ENCODE data around the gene FRMD4A.

Gene FRMD4A

GRCh38 chr10:13707156-13707881 lies 623.4 kb downstream of the FRMD4A start:
- no peak for DNase-seq

- no peak for DNase-seq
Observed at GRCh38 chr10:13706604-13707003, 624.1 kb downstream of the FRMD4A start.

- DNase-seq, result no peak
Observed at GRCh38 chr10:13706175-13706574, 624.5 kb downstream of the FRMD4A start.

- DNase-seq, result no peak
Observed at GRCh38 chr10:13705526-13706174, 625.1 kb downstream of the FRMD4A start.

- DNase-seq, result no peak
Observed at GRCh38 chr10:13704964-13705363, 625.8 kb downstream of the FRMD4A start.

GRCh38 chr10:13703997-13704536 lies 626.7 kb downstream of the FRMD4A start:
- DNase-seq, result no peak

GRCh38 chr10:13703101-13703818 lies 627.5 kb downstream of the FRMD4A start:
- no peak for DNase-seq

- DNase-seq, result no peak
Observed at GRCh38 chr10:13701157-13701919, 629.4 kb downstream of the FRMD4A start.

- DNase-seq, result no peak
Observed at GRCh38 chr10:13700473-13701144, 630.1 kb downstream of the FRMD4A start.

GRCh38 chr10:13699216-13699615 lies 631.5 kb downstream of the FRMD4A start:
- DNase-seq, result no peak

- DNase-seq, result no peak
Observed at GRCh38 chr10:13698217-13698616, 632.5 kb downstream of the FRMD4A start.

GRCh38 chr10:13696071-13696470 lies 634.7 kb downstream of the FRMD4A start:
- DNase-seq, result no peak

GRCh38 chr10:13695588-13695987 lies 635.1 kb downstream of the FRMD4A start:
- DNase-seq, result no peak

GRCh38 chr10:13693783-13694700 lies 636.7 kb downstream of the FRMD4A start:
- no peak for DNase-seq

- no peak for DNase-seq
Observed at GRCh38 chr10:13690281-13690825, 640.4 kb downstream of the FRMD4A start.

- DNase-seq, result no peak
Observed at GRCh38 chr10:13686331-13686752, 644.4 kb downstream of the FRMD4A start.

- no peak for DNase-seq
Observed at GRCh38 chr10:13685885-13686284, 644.8 kb downstream of the FRMD4A start.

- DNase-seq, result no peak
Observed at GRCh38 chr10:13684806-13685482, 645.8 kb downstream of the FRMD4A start.

- no peak for DNase-seq
Observed at GRCh38 chr10:13684252-13684791, 646.4 kb downstream of the FRMD4A start.

GRCh38 chr10:13683017-13683416 lies 647.7 kb downstream of the FRMD4A start:
- DNase-seq, result no peak

Measured in amniotic stem cell (primary cell).